B cell (primary cell): ENCODE measurements around the gene OR10G4. TPM values are rescaled to one million over a fixed set of nuclear protein-coding genes. Genes with fewer than 3 reads are reported as not detected.

Experiments
- ATAC-seq: fragments of 200-7000 bp; cut with Tn5 transposase; one replicate; pipeline ENCODE4 v1.10.0; 2021; ENCODE audit warnings: low read depth, mild to moderate bottlenecking, moderate number of reproducible peaks, moderate library complexity
- CTCF ChIA-PET: fragments of 350-600 bp; sonication (Branson Sonifier 250); formaldehyde crosslinking; loops from one replicate; lab custom pipeline; 2021; ENCODE audit warnings: antibody characterized with exemption, inconsistent platforms; lab: Charles Lee
- POLR2A ChIA-PET: fragments of 350-600 bp; sonication (Branson Sonifier 250); formaldehyde crosslinking; loops from one replicate; lab custom pipeline; 2021; ENCODE audit warnings: antibody characterized with exemption; lab: Charles Lee
- DNase-seq: peaks from one replicate; pipeline ENCODE4 v3.0.0; 2013
- H2AFZ ChIP-seq: 2 replicates; pipeline ENCODE4 v1.6.1; 2012; ENCODE audit warnings: mild to moderate bottlenecking, low read depth, low read length; ENCODE audit not compliant: insufficient read depth, poor library complexity, severe bottlenecking
- H3K27ac ChIP-seq, 2 donors: 1 replicate in 1 of 2; 2 replicates in 1 of 2; pipeline ENCODE4 v1.5.1; 2012 to 2013; ENCODE audit warnings: low read length in 2 of 2, mild to moderate bottlenecking in 2 of 2, moderate library complexity in 1 of 2
- H3K27me3 ChIP-seq, 4 experiments: fragments of 200-600 bp in 1 of 4; sonication (generic) in 1 of 4; replicated peaks in 1 of 4; 1 replicate in 2 of 4; 2 replicates in 2 of 4; pipeline versions ENCODE4 v1.6.1 to v1.7.0; 2013 to 2016; ENCODE audit warnings: low read length in 3 of 4, mild to moderate bottlenecking in 2 of 4, mixed read lengths in 1 of 4, moderate library complexity in 1 of 4; ENCODE audit not compliant: insufficient read depth in 4 of 4, control insufficient read depth in 3 of 4; ENCODE audit errors: control extremely low read depth in 1 of 4
- H3K36me3 ChIP-seq, 2 experiments: replicated peaks in 1 of 2; 1 replicate in 1 of 2; 2 replicates in 1 of 2; pipeline versions ENCODE4 v1.6.1 to v1.7.1; 2013; ENCODE audit warnings: low read length in 1 of 2; ENCODE audit not compliant: insufficient read depth in 2 of 2, control insufficient read depth in 1 of 2; ENCODE audit errors: control extremely low read depth in 1 of 2, extremely low read depth in 1 of 2
- H3K4me1 ChIP-seq, 2 donors: fragments of 200-600 bp in 1 of 2; sonication (generic) in 1 of 2; 1 replicate in 1 of 2; 2 replicates in 1 of 2; pipeline versions ENCODE4 v1.5.1 to v1.6.1; 2013 to 2017; ENCODE audit warnings: low read length in 2 of 2; ENCODE audit not compliant: control insufficient read depth in 2 of 2, insufficient read depth in 2 of 2
- H3K4me2 ChIP-seq: replicated peaks from 2 replicates; pipeline ENCODE3; 2012; ENCODE audit warnings: mild to moderate bottlenecking, low read depth, low read length; ENCODE audit not compliant: poor library complexity, severe bottlenecking
- H3K4me3 ChIP-seq, 5 experiments: fragments of 200-600 bp in 1 of 5; sonication (generic) in 1 of 5; 1 replicate in 3 of 5; 2 replicates in 2 of 5; pipeline versions ENCODE4 v1.5.1 to v1.7.0; 2011 to 2016; ENCODE audit warnings: low read length in 4 of 5, mild to moderate bottlenecking in 4 of 5, low read depth in 2 of 5, control low read depth in 1 of 5, moderate library complexity in 1 of 5; ENCODE audit not compliant: insufficient read depth in 1 of 5; ENCODE audit errors: control extremely low read depth in 1 of 5, extremely low read depth in 1 of 5
- H3K79me2 ChIP-seq: fragments of 200-600 bp; sonication (generic); one replicate; pipeline ENCODE4 v1.6.0; 2016; ENCODE audit warnings: low read length; ENCODE audit not compliant: control insufficient read depth, insufficient read depth
- H3K9ac ChIP-seq: fragments of 200-600 bp; sonication (generic); 2 replicates; pipeline ENCODE4 v1.6.1; 2017; ENCODE audit warnings: mild to moderate bottlenecking, low read length, moderate library complexity
- H3K9me3 ChIP-seq, 3 donors: one replicate each; pipeline versions ENCODE4 v1.6.1 to v1.7.1; 2013; ENCODE audit warnings: low read length in 2 of 3; ENCODE audit not compliant: control insufficient read depth in 2 of 3, insufficient read depth in 1 of 3; ENCODE audit errors: control extremely low read depth in 1 of 3
- H4K20me1 ChIP-seq: 2 replicates; pipeline ENCODE4 v1.6.0; 2012; ENCODE audit warnings: mild to moderate bottlenecking, low read length; ENCODE audit not compliant: insufficient read depth, control insufficient read depth, poor library complexity, severe bottlenecking
- H3K27ac Mint-ChIP-seq: one replicate; pipeline ENCODE4 v1.8.0; 2021; ENCODE audit warnings: mixed read lengths
- H3K27me3 Mint-ChIP-seq: one replicate; pipeline ENCODE4 v1.8.0; 2021; ENCODE audit warnings: mixed read lengths
- H3K4me1 Mint-ChIP-seq: one replicate; pipeline ENCODE4 v1.8.0; 2021; ENCODE audit warnings: mixed read lengths
- H3K4me3 Mint-ChIP-seq: one replicate; pipeline ENCODE4 v1.8.0; 2021; ENCODE audit warnings: mixed read lengths
- H3K9me3 Mint-ChIP-seq: one replicate; pipeline ENCODE4 v1.8.0; 2022; ENCODE audit warnings: mixed read lengths; ENCODE audit not compliant: insufficient read depth
- EZH2 ChIP-seq: IDR thresholded peaks from 2 replicates; pipeline ENCODE4 v1.6.1; 2012; ENCODE audit warnings: borderline replicate concordance, low read depth, mild to moderate bottlenecking, moderate library complexity, low read length; ENCODE audit not compliant: insufficient read depth, poor library complexity, severe bottlenecking
- WGBS: methylation state at CpG from one replicate; pipeline ENCODE4 v1.1.5; 2013; ENCODE audit warnings: missing lambda C conversion rate; ENCODE audit not compliant: insufficient coverage; 5-methylcytosine and 5-hydroxymethylcytosine counted together
- intact Hi-C: fragments of 100-400 bp; cut with micrococcal nuclease; formaldehyde crosslinking; loops from one replicate; pipeline ENCODE4 v1.10.0; 2022
- polyA plus RNA-seq: library from polyadenylated mRNA; depleted of rRNA; stranded (reverse); fragments of >200 nt; gene quantifications from 2 replicates; pipeline ENCODE4 v1.2.3, GENCODE V29; 2012
- total RNA-seq, 2 donors: library from RNA; stranded (reverse); fragments of 120-200 nt in 1 of 2; gene quantifications; 1 replicate in 1 of 2; 2 replicates in 1 of 2; pipeline versions ENCODE4 v1.2.3 to v1.2.4, GENCODE V29; 2013 to 2022
- TF ChIP-seq, protein P1 (sequence below): fragments of 200-600 bp; IDR thresholded peaks from one replicate; pipeline ENCODE4 v1.8.0; 2022; ENCODE audit warnings: antibody characterized with exemption, mild to moderate bottlenecking

Gene OR10G4
- total and polyA plus RNA-seq, 2 donors (not counting 1 experiment from before 2014, with no cell fraction given) = not detected

DNA sequence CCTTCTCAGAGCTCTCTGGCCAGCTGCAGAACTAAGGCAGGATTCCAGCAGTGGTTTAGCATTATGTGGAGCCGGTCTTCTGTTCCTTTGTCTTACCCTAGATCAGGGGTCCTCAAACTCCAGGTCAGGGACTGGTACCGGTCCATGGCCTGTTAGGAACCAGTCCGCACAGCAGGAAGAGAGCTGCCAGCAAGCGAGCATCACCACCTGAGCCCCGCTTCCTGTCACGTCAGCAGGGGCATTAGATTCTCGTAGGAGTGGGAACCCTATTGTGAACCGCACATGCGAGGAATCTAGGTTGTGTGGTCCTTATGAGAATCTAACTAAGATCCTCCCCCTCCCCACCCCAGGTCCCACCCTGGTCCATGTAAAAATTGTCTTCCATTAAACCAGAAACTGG, 26.8 kb downstream of the OR10G4 start:
- ChIA-PET CTCF (no interaction called here), POLR2A (no interaction called here)
- Histone ChIP-seq H4K20me1 (no peaks in the 10 kb centered on the region), H3K4me3 (no peak overlapping the region), H3K36me3 (no peaks in the 10 kb centered on the region), H3K9ac (no peak overlapping the region), H3K27ac (no peak overlapping the region), H3K4me1 (no peaks in the 10 kb centered on the region), H2AFZ (no peak overlapping the region), H3K79me2 (no peaks in the 10 kb centered on the region), H3K9me3 (peaks cover 0 to 1% (median 0%) of the 10 kb centered on the region in 3 donors), H3K27me3 (no peaks in the 10 kb centered on the region), H3K4me2 (no peak overlapping the region)
- peaks cover 11% of the 10 kb centered on the region for H3K27me3 Mint-ChIP-seq
- no peak overlapping the region for H3K4me3 Mint-ChIP-seq
- no peak for ATAC-seq
- intact Hi-C loops = no loop called here
- H3K9me3 Mint-ChIP-seq = no peaks in the 10 kb centered on the region
- no peaks in the 10 kb centered on the region for H3K4me1 Mint-ChIP-seq
- 98% methylated on average over 9 of the region's 9 CpGs for WGBS
- TF ChIP-seq, protein P1, sequence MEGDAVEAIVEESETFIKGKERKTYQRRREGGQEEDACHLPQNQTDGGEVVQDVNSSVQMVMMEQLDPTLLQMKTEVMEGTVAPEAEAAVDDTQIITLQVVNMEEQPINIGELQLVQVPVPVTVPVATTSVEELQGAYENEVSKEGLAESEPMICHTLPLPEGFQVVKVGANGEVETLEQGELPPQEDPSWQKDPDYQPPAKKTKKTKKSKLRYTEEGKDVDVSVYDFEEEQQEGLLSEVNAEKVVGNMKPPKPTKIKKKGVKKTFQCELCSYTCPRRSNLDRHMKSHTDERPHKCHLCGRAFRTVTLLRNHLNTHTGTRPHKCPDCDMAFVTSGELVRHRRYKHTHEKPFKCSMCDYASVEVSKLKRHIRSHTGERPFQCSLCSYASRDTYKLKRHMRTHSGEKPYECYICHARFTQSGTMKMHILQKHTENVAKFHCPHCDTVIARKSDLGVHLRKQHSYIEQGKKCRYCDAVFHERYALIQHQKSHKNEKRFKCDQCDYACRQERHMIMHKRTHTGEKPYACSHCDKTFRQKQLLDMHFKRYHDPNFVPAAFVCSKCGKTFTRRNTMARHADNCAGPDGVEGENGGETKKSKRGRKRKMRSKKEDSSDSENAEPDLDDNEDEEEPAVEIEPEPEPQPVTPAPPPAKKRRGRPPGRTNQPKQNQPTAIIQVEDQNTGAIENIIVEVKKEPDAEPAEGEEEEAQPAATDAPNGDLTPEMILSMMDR = no peak
- TF ChIP-seq EZH2 = no peak
- DNase-seq = no peak
- no peak overlapping the region for H3K27ac Mint-ChIP-seq

DNA sequence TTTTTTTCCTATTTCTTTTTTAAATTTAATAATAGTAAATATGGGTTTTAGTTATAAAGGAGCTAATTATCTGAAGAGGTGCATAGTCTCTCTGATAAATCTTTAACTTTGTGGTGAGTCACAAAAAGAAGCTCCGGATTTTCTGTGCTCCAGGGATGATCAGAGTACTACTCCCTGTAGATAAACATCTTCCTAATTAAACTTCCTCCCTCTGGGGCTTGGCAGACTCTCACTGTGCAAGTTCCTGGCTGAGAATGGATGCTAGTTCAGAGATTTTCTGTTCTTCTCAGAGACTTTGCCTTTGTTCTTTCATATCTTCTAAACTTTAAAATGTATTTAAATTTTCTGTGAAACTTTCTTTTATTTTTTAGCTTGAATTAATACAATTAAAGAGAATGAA, 28.5 kb downstream of the OR10G4 start, which contains the start of gene OR10G7:
Gene OR10G7 (minus strand): TSS at position 72 of the 400 bp plus-strand sequence. CDS start 2,324 bp downstream, outside the sequence.
- POLR2A ChIA-PET = no interaction called here

More for the DNA sequence above, 28.5 kb downstream of the OR10G4 start, which contains the start of gene OR10G7:
- TF ChIP-seq EZH2 = no peak
- TF ChIP-seq, protein P1 = no peak
- DNase-seq = no peak
- H3K79me2 ChIP-seq = no peaks in the 10 kb centered on the region
- H3K4me2 ChIP-seq = no peak within 1 kb of the TSS
- H3K27me3 Mint-ChIP-seq = peaks cover 5% of the 10 kb centered on the region
- H3K36me3 ChIP-seq = no peaks in the 10 kb centered on the region
- H3K9me3 Mint-ChIP-seq = no peaks in the 10 kb centered on the region
- H3K27ac ChIP-seq = no peak within 1 kb of the TSS
- H3K4me3 Mint-ChIP-seq = no peak within 1 kb of the TSS
- peaks cover 0 to 1% (median 0%) of the 10 kb centered on the region in 3 donors for H3K9me3 ChIP-seq
- no peaks in the 10 kb centered on the region for H4K20me1 ChIP-seq
- CTCF ChIA-PET = no interaction called here
- H2AFZ ChIP-seq = no peak within 1 kb of the TSS
- no peak within 1 kb of the TSS for H3K27ac Mint-ChIP-seq
- H3K4me3 ChIP-seq = no peak within 1 kb of the TSS
- intact Hi-C loops = no loop called here
- no peaks in the 10 kb centered on the region for H3K4me1 Mint-ChIP-seq
- ATAC-seq = no peak
- H3K4me1 ChIP-seq = no peaks in the 10 kb centered on the region
- H3K27me3 ChIP-seq = peaks cover 0 to 1% (median 0%) of the 10 kb centered on the region in 4 experiments
- WGBS = no CpG with 5 or more reads among the region's 1 CpG
- no peak within 1 kb of the TSS for H3K9ac ChIP-seq
